NCI-H1417 treated with DMSO at 0.1 percent for 48 hours (cell line): ENCODE data around the gene PHLDA2.
"Not testable (repeated sequence)": the region's sequence is repeated elsewhere in the genome, so short reads cannot be mapped to it uniquely, and the experiment has no call there.

Experiments
- DNase-seq: peaks from one replicate; lab custom pipeline; 2025; lab: John Stamatoyannopoulos, UW

The PHLDA2 gene

DNA sequence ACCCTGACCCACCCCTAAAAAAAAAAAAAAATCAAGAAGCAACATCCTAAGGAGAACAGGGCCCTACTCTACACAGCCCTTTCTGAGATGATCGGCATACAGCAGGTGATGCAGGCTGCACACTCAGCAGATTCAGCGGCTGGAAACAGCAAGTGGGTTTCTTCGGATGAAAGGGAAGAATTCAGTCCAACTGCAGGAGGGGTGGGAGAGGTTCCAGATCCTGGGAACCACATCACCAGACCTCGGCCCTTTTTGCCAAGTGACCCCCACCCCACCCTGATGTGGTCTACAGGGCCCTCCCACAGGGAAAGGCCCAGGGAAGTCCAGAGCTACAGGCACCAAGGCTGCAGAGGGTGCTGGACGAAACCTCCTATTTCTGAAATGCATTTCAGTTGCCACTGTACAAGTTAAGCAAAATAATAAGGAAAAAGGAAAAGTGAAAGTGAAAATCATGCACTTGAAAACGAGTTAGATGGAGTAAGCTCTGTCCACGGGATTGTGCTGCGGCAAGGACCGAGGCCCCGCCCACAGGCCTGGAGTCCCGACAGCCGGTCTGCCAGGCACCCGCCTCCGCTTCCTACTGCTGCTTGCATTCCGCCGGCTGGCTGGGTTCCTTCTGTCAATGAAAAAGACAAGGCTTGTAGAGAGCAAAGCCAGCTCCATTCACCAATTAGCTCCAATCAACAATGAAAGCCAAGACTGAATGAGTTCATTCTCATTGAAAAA is 16.0 kb upstream of the PHLDA2 start:
- no peak for DNase-seq

DNA sequence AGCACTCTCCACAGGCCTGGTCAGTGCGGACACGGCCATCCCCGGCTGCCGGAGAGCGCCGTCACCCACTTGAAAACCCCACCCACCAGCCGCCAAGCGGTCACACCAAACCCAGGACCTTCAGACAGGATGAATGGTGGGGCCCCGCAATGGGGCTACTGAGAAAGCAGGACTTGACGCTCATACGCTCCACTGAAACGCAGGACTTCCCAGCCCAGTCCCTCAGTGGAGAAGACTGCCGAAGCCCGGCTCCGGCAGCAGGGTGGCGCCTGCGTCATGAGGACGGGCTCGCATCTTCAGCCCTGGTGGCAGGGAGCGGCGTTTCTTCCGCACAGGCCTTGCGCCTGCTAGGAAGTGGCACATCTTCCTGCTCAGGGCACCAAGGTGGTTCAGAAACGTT is 15.3 kb upstream of the PHLDA2 start:
- no peak for DNase-seq

DNA sequence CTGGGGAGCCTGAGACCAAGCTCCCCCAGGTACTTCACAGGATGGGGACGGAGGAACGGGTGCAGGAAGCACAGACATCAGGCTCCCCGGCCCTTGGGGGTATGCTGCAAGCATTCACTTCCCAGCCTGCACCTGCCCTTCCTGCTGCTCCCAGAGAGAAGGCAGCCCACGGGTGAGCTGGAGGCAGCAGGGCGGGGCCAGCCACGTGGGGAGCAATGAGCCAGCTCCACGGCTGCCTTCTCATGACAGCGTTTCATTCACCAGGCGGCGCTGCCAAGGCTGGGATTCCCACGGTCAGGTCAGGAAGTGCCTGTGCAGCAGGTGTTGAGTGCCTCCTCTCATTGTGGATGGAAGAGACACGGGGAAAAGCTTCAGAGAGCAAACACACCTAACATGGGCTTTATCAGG is 14.5 kb upstream of the PHLDA2 start:
- no peak for DNase-seq

DNA sequence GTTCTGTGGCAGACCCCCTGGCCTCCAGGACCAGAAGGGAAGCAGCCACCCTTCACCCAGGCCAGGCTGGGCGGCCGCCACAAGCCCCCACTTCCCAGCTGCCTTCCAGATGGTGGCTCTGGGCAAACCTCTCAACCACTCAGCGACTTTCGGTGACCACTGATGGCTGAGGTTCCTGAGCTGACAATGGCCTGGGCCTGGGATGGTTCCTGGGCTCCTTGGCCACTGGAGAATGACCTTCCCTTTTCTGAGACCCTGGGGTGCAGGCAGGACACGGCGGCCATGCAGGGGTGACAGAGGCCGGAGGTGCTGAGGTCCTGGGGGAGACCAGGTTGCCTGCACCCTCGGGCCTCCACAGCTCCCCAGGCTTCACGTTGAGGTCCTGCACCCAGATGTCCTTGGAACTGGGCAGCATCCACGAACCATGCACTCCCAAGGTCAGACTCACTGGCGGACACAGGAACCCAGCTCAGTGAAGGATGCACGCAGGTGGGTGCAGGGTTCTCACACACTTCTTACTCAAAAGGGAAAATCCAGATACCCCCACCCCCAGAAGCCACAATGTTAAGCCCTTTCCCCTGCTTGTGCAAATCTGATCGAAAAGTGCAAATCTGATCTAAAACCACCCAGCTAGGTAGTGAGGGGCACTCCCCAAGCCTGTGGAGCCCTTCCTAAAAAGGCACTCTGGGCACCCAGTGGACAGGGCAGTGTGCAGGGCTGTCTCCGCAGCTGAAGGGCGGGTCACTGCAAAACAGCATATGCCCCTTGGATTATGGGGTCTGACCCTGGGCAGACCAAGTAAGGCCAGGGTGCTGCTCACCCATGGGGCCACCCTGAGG is 13.9 kb upstream of the PHLDA2 start:
- no peak for DNase-seq

DNA sequence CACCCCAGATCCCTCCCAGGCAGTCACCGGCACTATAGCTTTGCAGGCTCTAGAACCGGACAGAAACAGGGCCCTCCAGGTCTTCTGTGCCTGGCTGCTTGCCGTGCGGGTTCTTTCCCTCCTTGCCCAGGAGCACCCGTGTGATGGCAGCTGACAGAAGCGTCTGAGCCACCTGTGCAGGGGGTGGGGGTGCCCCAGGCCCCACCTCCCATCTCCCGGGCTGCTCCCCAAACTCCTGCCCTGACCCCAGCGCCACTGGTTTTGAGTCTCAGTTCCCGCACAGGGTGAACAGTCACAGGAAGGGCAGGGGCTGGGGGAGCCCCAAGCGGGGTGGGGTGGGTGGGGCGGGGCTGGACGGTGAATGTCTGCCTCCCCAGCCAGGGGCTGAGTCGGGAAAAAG is 13.2 kb upstream of the PHLDA2 start:
- DNase-seq, result no peak

DNA sequence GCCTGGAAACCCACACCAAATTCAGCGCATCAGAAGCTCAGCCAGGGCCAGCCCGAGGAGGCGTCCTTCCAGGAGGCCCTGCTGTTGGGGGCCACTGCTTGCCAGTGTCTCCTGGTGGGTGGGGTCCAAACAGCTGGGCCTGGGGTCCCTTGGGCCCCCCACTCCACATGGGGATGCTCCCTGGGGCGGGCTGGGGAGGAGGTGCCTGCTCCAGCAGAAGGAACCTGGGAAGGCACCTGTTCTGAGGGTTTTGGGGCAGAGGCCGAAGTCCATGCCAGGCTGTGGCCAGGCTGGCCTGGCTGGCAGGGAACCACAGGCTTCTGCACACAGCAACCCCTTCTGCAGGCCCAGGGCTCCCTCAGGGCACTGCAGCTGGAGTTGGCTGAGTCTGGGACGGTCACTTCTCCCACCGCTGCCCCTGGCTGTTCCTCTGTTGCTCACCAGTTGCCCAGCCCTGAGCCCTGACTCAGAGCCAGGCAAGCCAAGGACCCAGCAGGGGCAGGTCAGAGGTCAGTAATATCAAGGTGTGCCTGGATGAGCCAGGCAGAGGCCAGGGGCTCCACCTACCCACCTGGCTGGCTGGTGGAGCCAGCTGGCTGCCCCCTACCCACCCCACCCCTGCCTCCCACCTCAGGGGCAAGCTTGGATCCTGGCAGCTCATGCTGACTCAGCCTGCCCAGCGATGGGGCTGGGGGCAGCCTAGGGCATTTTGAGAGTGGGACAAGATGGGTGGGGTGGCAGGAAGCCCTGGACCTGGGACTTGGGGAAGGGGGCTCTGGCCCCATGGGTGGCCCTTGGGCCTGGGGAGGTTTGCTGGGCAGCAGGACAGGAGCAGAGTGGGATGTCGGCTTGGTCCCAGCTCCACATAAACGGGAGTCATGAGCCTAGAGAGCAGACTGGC is 12.0 kb upstream of the PHLDA2 start:
- DNase-seq, result no peak

DNA sequence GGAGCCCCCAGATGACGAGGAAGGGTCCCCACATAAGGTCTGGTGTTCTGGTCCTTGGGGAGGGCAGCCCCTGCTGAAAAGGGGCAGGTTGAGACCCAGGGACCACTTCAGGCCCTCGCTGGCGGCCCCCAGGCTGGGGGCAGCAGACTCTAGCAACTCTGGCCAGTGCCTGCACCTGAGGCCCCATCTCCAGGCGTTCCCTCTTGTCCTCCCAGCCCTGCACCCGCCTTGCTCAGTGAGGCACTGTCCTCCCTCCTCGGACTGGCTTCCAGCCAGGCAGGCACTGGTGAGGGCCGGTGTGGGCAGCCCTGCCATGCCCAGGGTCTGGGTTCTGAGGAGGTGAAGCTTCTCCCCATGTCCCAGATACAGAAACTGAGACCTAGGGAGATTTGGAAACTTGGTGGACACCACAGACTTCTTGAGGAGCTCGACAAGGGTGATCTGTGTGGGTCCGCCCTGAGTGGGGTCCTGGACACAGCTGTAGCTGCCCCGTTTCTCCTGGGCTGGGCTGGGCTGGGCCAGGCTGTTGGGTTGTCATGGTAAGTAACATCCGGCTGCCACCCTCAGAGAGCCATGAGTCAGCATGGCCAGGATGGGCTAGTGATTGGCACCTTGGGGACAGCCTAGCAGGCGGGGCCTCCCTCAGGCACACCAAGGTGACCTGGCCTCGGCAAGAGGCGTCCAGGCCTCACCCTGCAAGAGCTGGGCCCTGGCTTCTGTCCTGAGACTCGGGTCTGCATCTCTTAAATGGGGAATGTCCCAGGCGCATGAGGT is 11.1 kb upstream of the PHLDA2 start:
- no peak for DNase-seq

DNA sequence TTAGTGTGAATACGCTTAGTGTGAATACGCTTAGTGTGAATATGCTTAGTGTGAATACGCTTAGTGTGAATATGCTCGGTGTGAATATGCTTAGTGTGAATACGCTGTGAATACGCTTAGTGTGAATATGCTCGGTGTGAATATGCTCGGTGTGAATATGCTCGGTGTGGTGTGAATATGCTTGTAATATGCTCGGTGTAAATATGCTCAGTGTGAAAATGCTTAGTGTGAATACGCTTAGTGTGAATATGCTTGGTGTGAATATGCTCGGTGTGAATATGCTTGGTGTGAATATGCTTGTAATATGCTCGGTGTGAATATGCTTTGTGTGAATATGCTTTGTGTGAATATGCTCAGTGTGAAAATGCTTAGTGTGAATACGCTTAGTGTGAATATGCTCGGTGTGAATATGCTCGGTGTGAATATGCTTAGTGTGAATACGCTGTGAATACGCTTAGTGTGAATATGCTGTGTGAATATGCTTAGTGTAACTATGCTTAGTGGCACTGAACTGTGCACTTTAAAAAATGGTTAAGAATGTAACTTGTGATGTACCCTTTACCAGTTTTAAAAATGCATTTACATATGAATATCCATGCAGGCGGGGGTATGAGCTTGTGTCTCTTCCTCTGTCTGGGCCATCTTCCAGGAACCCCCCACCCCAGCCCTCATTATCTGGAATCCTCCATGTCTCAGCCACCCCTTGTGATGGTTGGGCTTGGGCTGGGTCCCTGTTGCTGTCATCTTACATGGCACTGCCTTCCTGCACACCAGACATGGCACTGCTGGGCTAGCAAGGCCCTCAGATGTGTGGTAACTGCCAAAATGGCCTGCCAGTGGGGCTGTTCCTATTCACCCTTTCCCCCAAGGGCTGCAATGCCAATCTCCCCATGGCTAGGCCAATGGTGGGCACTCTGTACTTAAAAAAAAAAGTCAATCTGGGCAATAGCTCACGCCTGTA is 9.5 kb upstream of the PHLDA2 start:
- DNase-seq, result not testable (repeated sequence)

DNA sequence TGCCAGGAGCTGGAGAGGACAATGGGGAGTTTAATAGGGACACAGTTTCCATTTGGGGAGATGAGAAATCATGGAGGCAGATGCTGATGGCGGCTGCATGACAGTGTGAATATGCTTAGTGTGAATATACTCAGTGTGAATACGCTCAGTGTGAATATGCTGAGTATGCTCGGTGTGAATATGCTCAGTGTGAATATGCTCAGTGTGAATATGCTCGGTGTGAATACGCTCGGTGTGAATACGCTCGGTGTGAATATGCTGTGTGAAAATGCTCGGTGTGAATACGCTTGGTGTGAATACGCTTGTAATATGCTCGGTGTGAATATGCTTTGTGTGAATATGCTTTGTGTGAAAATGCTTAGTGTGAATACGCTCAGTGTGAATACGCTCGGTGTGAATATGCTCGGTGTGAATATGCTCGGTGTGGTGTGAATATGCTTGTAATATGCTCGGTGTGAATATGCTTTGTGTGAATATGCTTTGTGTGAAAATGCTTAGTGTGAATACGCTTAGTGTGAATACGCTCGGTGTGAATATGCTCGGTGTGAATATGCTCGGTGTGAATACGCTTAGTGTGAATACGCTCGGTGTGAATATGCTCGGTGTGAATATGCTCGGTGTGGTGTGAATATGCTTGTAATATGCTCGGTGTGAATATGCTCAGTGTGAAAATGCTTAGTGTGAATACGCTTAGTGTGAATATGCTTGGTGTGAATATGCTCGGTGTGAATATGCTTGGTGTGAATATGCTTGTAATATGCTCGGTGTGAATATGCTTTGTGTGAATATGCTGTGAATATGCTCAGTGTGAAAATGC is 8.6 kb upstream of the PHLDA2 start:
- not testable (repeated sequence) for DNase-seq

DNA sequence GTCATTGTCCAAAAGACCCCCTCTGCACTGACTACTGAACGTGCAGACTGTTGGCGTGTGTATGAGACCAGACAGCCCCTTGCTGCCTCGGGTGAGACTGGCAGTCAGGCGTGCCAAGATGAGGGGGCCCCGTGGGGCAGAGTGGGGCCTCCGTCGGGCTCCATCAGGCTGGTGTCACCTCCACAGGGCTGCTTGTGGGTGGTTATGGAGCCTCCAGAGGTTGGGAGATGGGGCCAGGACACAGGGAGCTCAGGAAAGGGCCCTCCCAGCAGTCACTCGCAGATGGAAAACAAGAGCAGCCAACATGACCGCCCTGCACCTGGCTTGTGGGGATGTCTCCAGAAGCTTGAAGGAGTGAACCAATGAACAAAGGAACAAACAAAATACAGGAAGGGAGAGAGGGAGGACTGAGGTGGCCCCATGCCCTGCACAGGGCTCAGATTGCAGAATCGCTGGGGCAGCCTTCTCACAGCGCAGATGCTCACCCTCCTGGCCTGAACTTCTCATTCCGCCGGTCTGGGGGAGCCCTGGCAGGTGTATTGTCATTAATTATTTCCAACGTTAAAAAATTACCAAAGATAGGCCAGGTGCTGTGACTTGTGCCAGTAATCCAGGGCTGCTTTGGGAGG is 5.5 kb upstream of the PHLDA2 start:
- no peak for DNase-seq

DNA sequence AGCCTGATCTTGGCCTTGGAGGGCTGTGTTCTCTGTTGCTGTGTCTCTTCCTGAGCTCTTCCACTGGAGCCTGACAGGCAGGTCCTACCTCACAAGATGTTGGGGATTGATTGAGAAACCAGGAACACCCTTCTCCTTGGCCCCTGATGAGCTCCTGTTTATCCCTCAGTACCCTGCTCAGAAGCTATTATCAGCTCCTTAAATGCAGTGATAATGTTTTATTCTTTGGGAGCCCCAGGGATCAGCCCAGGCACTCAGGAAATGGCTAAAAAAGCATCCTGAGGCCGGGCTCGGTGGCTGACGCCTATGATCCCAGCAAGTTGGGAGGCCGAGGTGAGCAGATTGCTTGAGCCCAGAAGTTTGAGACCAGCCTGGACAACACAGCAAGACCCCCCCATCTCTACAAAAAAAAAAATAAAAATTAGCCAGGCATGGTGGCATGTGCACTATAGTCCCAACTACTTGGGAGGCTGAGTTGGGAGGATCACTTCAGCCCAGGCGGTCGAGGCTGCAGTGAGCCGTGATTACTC is 4.9 kb upstream of the PHLDA2 start:
- DNase-seq, result no peak

DNA sequence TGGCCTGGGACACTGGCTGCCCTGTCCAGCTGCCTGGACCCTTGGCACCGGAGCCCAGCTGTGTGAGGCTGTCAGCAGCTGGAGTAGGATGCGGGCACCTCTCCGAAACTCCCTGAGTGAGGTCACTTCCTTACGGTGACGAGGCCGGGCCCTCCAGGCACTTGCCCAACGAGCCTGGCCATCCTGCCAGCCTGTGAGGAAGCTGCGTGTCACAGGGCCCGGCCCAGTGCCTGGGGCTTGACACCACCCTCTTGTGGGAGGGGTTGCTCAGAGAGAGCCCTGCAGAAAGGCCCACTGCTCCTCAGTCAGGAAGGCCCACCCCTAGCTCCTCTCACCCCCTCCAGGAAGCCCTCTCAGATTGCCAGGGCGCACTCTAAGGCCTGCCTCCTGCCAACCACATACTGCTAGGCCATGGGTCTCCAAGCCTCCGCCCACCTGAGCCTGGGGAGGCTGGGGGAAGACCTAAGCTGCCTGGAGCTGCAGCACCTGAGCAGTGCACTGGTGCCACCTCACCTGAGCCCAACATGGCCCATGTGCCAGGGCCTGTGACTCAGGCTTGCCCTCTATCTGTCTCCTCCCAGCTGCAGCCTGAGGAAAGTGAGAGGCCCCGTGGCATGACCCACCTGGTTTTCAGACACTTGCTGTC is 4.3 kb upstream of the PHLDA2 start:
- DNase-seq, result no peak

DNA sequence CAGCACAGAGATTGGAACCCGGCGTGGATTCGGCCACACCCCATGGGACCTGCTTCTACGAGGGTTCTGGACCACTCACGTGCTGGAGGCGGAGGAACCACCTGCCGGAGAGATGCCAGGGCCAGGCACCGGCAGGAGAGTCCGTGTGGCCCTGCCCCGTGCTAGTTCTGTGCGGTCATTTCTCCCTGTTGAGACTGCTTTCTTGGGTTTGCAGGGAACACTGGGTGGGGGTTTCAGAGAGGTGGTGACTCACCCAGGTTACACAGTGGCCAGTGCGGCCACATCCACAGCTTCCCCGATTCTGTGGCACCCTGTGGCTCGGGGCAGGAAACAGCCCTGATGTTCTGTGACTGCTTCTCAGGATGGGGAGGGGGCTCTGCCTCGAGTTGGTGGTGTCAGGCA is 3.6 kb upstream of the PHLDA2 start:
- DNase-seq, result no peak

DNA sequence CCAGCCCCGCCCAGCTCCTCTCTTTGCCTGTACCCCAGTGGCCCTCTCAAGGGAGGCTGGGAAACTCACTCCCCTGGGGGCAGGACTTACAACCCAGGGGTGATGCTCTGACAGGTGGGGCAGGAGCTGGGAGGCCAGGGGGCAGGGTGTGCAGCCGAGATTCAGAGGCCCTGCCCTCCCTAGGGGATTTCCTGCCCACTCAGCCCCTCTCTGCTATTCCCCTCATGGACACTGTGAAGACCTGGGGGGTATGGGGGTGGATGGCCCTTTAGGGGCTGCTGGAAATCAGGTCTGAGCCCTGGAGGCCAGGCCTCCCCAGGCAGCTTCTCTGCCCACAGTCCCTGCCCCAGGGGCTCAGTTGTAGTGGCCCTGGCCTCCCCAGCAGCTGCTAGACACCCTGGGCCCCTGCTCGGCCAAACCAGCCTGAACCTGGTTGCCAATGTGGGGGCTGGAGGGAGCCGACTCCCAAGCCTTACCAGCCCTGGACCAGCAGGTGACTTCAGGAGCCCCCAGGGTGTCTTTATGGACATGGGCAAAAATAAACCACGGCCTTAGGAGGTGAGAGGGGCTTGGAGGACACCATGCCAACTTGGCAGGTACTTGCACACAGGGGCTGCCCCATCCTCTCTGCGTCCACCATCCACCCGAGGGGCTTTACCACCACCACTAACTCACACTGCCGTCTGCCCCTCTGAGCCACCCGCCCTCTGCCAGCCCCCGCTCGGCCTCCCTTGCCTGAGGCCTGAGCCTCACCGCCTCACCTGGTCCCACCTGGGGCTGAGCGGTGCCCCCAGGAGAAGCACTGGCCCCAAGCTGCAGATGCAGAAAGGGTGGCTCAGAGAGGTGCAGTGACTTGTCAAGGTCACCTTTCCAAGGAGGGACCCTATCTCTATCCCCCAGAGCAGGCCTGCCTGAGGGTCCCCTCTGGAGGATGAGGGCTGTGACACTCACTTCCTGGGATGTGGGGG is 2.8 kb upstream of the PHLDA2 start:
- DNase-seq, result no peak

DNA sequence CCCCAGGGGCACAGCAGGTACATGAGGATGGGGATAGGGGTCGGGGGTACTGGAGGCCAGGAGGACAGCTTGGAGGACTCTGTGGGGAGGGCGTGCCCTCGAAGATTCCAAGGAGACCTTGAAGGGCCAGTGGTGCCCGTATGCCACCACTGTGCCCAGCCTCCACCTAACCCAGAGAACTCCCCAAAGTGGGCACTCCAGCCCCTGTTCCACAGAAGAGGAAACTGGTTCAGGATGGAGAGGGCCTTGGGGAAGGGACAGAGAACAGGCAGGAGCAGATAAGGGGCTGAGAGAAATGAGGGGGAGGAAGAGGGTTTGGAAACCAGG is 2.2 kb upstream of the PHLDA2 start:
- DNase-seq, result no peak

DNA sequence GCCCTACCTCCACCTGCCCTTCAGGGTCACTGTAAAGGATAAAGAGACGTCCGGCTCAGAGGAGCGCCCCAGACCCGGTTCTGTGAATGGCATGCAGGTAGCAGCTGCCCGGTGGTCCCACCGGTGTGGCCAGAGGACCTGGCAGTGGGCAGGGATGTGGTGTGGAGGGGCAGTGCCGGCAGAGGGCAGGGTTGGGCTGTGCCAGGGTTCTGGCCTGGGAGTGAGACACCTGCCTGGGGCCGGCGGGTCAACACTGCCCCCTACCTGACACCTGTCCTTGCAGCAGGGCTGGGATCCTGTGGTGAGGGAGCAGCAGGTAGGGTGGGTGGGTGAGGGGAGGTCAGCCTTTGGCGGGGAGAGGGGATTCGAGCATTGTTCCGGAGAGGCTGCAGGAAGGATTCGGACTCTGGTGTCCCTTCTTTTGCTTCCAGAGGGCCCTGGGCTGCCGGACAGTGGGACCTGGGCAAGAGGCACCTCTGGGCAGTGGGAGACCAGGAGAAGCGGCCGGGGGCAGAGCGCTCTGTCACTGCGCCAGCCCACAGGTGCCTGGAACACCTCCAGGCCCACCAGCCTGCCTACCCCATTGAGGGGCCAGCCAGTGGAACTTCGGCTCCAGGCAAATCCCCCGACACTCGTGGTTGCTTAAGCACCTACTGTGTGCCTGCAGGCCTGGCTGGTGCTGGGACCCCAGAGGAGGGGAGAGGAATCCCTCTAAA is 1.6 kb upstream of the PHLDA2 start:
- DNase-seq, result no peak
